ENCODE measurements around the gene EP400. TPM values are rescaled to one million over a fixed set of nuclear protein-coding genes. Genes with fewer than 3 reads are reported as not detected.

The EP400 gene
- total RNA-seq, 1 donor from 2014 or later, result 35.9 TPM

DNA sequence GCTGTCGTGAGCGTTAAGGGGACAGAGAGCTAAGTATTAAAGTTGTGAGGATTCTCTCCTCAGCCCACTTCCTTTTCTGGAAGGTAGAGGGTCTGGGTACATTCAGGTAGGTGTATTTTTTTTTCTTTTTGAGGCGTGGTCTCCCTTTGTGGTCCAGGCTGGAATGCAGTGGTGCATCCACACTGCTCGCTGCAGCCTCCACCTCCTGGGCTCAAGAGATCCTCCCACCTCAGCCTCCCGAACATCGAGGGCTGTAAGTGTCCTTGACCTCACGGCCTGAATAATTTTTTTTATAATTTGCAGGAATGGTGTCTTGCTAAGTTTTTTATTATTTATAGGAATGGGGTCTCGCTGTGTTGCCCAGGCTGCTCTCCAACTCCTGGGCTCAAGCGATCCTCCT, 19.2 kb upstream of the EP400 start:
- TF ChIP-seq, protein P1, sequence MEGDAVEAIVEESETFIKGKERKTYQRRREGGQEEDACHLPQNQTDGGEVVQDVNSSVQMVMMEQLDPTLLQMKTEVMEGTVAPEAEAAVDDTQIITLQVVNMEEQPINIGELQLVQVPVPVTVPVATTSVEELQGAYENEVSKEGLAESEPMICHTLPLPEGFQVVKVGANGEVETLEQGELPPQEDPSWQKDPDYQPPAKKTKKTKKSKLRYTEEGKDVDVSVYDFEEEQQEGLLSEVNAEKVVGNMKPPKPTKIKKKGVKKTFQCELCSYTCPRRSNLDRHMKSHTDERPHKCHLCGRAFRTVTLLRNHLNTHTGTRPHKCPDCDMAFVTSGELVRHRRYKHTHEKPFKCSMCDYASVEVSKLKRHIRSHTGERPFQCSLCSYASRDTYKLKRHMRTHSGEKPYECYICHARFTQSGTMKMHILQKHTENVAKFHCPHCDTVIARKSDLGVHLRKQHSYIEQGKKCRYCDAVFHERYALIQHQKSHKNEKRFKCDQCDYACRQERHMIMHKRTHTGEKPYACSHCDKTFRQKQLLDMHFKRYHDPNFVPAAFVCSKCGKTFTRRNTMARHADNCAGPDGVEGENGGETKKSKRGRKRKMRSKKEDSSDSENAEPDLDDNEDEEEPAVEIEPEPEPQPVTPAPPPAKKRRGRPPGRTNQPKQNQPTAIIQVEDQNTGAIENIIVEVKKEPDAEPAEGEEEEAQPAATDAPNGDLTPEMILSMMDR (IDR thresholded peaks at IDR 0.05), result no peak
- Mint-ChIP-seq H3K9me3 (ENCODE audit: low read depth) (no peaks in the 10 kb centered on the region), H3K36me3 (ENCODE audit: low read depth) (peaks cover 17% of the 10 kb centered on the region), H3K27ac (ENCODE audit: unreplicated experiment) (peak overlapping the region; percentile 66), H3K4me3 (ENCODE audit: unreplicated experiment) (peak overlapping the region; percentile 81), H3K27me3 (ENCODE audit: low read depth) (no peaks in the 10 kb centered on the region), H3K4me1 (ENCODE audit: low read depth) (peaks cover 20% of the 10 kb centered on the region)
- no peak for DNase-seq (ENCODE audit: low spot score)

DNA sequence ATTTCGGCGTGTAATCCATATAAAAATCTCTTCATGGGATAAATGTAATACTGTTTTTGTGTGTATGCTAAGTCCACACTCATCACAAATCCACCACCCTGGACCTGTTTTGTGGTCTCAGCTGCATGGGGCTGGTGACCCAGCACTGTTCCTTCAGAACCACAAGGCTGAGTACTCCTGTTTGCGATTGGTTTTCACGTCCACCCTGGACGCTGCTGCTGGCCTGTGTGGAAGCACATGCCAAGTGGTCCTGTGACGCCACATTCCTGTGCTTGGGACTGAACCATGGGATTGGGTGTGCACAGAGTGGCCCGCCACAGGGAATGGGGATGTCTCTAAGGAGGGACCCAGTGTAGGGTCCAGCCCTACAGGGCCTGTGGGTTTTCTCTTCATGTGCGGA, 16.4 kb upstream of the EP400 start:
- H3K27ac Mint-ChIP-seq (ENCODE audit: unreplicated experiment), result no peak overlapping the region
- peak; percentile 64 for DNase-seq (ENCODE audit: low spot score)
- TF ChIP-seq, protein P1 (IDR thresholded peaks at IDR 0.05), result no peak

DNA sequence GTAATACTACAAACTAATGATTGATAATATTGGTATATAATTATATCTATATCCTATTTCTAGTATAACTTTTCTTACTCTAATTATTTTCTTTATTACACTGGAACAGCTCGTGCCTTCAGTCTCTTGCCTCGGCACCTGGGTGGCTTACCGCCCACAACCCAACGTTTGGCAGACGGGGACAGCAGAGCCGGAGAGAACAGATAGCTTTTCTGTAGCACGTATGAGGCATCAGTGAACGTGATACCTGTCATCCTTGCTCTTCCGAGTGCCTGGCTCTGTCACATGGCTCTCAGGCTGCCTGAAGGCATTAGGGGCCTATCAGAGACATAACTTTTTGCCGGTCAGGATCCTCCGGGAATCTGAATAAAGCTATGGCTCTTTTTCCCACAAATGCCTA, 15.2 kb upstream of the EP400 start:
- H3K27me3 Mint-ChIP-seq (ENCODE audit: low read depth), result no peaks in the 10 kb centered on the region
- peak; percentile 43 for DNase-seq (ENCODE audit: low spot score)
- TF ChIP-seq, protein P1 (IDR thresholded peaks at IDR 0.05), result no peak
- no peak overlapping the region for H3K27ac Mint-ChIP-seq (ENCODE audit: unreplicated experiment)
- no peak overlapping the region for H3K4me3 Mint-ChIP-seq (ENCODE audit: unreplicated experiment)
- H3K9me3 Mint-ChIP-seq (ENCODE audit: low read depth), result no peaks in the 10 kb centered on the region
- H3K4me1 Mint-ChIP-seq (ENCODE audit: low read depth), result peaks cover 15% of the 10 kb centered on the region
- H3K36me3 Mint-ChIP-seq (ENCODE audit: low read depth), result peaks cover 20% of the 10 kb centered on the region

More for the DNA sequence above, 16.4 kb upstream of the EP400 start:
- H3K36me3 Mint-ChIP-seq (ENCODE audit: low read depth), result peaks cover 20% of the 10 kb centered on the region
- no peaks in the 10 kb centered on the region for H3K9me3 Mint-ChIP-seq (ENCODE audit: low read depth)
- no peak overlapping the region for H3K4me3 Mint-ChIP-seq (ENCODE audit: unreplicated experiment)
- H3K4me1 Mint-ChIP-seq (ENCODE audit: low read depth), result peaks cover 15% of the 10 kb centered on the region
- no peaks in the 10 kb centered on the region for H3K27me3 Mint-ChIP-seq (ENCODE audit: low read depth)

DNA sequence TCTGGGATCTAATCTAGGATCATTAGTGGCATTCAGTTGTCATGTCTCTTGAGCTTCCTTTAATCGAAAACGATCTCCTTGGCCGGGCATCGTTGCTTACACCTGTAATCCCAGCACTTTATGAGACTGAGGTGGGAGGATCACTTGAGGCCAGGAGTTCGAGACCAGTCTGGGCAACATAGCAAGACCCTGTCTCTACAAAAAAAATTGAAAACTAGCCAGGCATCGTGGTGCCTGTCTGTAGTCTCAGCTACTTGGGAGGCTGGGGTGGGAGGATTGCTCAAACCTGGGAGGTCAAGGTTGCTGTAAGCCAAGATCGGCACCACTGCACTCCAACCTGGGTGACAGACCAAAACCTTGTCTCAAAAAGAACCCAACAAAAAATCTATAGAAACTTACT, 11.7 kb upstream of the EP400 start:
- Mint-ChIP-seq H3K27me3 (ENCODE audit: low read depth) (no peaks in the 10 kb centered on the region), H3K9me3 (ENCODE audit: low read depth) (no peaks in the 10 kb centered on the region), H3K4me1 (ENCODE audit: low read depth) (no peaks in the 10 kb centered on the region), H3K4me3 (ENCODE audit: unreplicated experiment) (no peak overlapping the region), H3K27ac (ENCODE audit: unreplicated experiment) (no peak overlapping the region), H3K36me3 (ENCODE audit: low read depth) (peaks cover 18% of the 10 kb centered on the region)
- peak; percentile 10 for DNase-seq (ENCODE audit: low spot score)
- TF ChIP-seq, protein P1 (IDR thresholded peaks at IDR 0.05), result no peak

DNA sequence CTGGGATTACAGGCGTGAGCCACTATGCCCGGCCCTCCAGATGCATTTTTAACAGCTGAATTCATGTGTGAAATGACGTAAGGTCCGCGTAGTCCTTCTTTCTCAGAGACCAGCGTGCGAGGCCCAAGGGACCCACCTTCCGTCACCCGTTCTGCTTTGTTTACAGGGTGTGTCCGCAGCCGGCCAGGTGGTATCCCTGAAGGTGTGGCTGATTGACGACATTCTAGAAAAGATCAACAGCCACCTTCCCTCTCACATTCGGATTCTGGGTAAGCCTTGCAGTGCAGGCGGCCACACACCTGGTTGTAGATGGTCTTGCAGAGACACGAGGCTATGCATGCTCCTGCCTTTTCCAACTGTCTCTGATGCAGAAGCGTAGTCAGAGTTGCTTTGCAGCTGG, 10.7 kb upstream of the EP400 start:
- Mint-ChIP-seq H3K27ac (ENCODE audit: unreplicated experiment) (no peak overlapping the region), H3K9me3 (ENCODE audit: low read depth) (no peaks in the 10 kb centered on the region), H3K4me1 (ENCODE audit: low read depth) (no peaks in the 10 kb centered on the region), H3K36me3 (ENCODE audit: low read depth) (peaks cover 14% of the 10 kb centered on the region), H3K27me3 (ENCODE audit: low read depth) (no peaks in the 10 kb centered on the region), H3K4me3 (ENCODE audit: unreplicated experiment) (no peak overlapping the region)
- TF ChIP-seq, protein P1 (IDR thresholded peaks at IDR 0.05), result no peak
- peak; percentile 57 for DNase-seq (ENCODE audit: low spot score)

All from chondrocyte (in vitro differentiated cells).